ENCODE results near the gene NOC3L.
A peak's percentile ranks its signal among the peaks of the same experiment; 100 is the strongest.

The NOC3L gene

DNA sequence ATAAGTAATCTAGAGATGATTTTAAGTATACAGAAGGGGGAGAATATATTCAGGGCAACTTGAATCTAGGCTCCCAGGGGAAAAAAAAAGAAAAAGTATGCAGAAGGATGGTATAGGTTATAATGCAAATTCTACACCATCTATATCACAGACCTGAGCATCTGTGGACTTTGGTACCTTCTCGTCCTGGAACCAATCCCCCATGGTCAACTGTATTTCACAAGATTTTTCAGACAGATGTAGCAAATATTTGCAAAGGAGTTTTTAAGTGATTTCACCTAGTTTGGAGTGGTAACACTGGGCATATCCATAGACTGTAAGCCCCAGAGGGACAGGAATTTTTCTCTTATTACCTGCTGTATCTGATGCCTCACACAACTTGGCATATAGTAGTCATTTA, 58.8 kb downstream of the NOC3L start:
- DNase-seq: no peak
- no peak for TF ChIP-seq GATA1 (IDR thresholded peaks at IDR 0.05; ENCODE audit: low read depth, low read length)
- TF ChIP-seq POLR2A (IDR thresholded peaks at IDR 0.05; ENCODE audit: low read length): no peak

DNA sequence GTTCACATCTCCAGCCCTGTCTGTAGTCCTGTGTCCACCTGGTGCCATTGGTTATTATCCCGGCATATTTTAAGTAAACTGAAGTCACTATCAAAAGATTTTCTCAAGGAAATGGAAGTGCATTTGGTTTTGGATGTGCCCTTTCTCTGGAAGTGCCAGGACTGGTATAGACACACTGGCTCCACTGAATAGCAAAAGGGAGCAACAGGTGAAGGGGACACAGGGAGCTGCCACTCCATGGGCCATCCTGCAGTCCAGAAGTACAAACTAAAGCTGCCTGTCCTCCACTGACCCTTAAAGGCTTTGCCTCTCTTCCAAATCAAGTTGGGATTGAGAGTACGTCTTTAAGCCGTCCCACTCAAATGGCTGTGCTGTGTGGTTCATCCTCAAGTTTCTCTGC, 62.7 kb downstream of the NOC3L start:
- DNase-seq: no peak

DNA sequence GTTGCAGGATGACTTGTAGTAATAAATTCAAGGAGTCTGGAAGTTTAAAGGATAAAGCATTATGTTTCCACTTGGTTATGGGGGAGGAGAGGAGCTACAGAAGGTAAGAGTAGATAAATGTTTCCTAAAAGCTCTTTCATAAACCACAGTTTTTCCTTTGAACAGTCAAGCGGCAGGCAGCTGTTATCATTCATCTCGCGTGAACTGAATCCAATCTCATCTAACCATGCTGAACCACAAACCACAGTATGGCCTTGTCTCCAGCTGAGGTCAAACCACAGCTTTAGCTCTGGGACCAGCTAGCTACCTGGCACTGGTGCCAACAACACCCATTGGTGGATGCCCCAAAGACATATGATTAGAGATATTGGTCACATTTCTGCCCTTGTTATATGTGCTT, 63.3 kb downstream of the NOC3L start:
- TF ChIP-seq GATA1 (IDR thresholded peaks at IDR 0.05; ENCODE audit: low read depth, low read length) (no peak), POLR2A (IDR thresholded peaks at IDR 0.05; ENCODE audit: low read length) (no peak)
- peak; percentile 40 to 80 for DNase-seq

More for the DNA sequence above, 62.7 kb downstream of the NOC3L start:
- TF ChIP-seq POLR2A (IDR thresholded peaks at IDR 0.05; ENCODE audit: low read length): no peak
- TF ChIP-seq GATA1 (IDR thresholded peaks at IDR 0.05; ENCODE audit: low read depth, low read length): no peak

DNA sequence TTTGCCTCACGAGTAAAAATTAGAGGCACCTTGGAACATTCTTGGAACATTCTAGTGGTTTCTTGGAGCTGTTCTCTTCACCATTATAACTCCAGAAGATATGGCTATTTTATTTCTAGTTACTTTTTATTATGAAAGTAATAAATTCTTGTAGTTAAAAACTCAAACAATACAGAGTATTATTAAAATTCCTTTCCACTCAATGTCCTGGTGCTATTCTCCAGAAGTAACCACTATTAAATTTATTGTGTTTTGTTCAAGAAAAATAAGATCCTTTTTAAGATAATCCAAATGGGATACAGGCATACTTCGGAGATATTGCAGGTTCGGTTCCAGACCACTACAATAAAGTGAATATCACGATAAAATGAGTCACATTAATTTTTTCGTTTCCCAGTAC, 68.6 kb downstream of the NOC3L start:
- DNase-seq: no peak
- TF ChIP-seq POLR2A (IDR thresholded peaks at IDR 0.05; ENCODE audit: low read length) (no peak), GATA1 (IDR thresholded peaks at IDR 0.05; ENCODE audit: low read depth, low read length) (no peak)

DNA sequence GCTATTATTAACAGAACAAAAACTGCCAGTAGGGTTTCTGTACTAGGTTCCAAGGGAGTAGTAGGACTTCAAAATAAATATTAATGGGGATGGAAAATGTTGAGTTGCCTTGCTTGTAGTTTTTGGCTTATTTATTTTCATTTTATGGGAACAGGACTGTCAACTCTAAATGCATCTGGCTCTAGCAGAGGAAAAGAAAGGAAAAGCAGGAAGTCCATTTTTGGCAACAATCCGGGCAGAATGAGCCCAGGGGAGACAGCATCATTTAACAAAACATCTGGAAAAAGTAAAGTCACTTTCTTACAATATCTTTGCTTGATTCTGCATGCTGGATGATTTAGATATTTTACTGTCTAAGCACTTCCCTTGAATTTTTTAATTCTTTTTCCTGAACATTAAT, 69.4 kb downstream of the NOC3L start:
- TF ChIP-seq POLR2A (IDR thresholded peaks at IDR 0.05; ENCODE audit: low read length) (no peak), GATA1 (IDR thresholded peaks at IDR 0.05; ENCODE audit: low read depth, low read length) (no peak)
- DNase-seq: no peak

DNA sequence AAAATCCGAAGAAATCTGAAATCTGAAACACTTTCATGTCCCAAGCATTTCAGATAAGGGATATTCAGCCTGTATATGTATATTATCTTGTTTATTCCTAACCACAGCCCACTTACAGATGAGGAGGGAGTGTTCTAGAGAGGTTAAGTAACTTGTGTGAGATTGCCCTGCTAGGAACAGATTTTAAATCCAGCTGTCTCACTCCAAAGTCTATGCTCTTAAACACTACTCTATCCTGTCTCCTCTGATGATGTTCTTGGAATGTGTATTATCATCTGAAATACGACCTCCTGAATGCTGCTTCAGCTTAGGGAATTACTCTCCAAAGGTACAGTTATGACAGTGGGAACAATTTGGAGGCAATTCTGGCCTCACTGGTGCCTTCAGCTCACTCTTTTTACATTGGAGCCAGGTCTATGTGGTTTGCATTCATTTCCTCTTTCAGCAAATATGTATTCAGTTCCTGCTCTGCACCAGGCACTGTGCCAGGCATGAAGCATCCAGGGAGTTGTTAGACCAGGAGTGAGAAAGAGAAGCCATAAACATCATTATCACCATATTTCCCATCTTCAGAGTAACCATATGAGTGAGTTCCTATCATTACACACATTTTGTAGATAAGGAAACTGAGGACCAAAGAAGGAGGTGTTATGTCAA, 70.2 kb downstream of the NOC3L start:
- no peak for DNase-seq
- TF ChIP-seq GATA1 (IDR thresholded peaks at IDR 0.05; ENCODE audit: low read depth, low read length) (no peak), POLR2A (IDR thresholded peaks at IDR 0.05; ENCODE audit: low read length) (no peak)

DNA sequence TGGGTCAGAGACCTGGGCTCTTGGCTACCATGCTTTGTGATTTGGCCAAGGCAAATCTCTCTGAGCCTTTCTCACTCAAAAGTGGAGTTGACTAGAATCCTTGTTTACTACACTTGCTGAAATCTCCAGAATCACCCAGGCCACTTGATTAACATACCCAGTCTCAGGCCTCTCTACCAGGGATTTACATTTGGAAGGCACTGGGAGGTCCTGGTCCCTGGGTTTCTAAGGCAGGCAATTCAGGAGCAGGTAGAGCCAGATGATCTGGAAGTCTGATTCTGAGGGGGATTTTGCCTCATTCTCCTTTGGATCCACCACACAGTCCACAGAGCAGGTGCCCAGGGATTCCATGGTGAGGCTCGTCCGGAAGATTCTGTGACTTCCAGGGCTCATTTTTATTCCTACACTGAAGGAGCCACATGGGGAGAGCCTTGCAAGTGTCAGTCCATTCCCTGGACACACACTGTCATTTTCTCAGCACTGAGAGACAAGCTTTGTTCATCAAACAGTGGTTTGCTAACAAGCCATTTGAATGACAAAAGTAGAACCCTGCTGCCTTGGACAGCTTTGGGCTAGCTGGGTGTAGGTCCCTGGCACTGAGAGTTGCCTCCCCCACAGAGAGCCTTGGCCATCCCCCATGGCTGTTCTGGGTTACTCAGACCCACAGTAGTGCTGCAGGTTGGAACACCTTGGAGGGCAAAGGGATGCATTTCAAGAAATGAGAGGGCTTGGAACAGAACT, 74.2 kb downstream of the NOC3L start:
- no peak for DNase-seq
- TF ChIP-seq POLR2A (IDR thresholded peaks at IDR 0.05; ENCODE audit: low read length): no peak

DNA sequence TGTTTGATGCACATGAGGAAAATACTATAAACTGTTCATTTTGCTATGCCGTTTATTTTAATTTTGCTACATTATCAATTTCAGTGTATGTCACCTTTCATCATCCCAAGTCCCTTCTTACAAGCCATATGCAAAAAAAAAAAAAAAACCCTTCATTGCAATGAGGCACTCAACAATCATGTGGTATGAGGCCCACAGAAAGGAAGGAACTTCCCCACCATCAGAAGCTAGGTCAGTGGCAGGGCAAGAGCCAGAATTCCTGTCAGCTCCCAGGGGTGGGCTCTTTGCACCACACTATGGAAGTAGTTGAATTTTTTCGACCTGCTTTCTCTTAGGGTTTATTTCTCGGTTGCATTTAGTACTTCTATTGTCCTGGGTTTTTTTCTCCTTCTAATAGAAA, 75.4 kb downstream of the NOC3L start:
- no peak for TF ChIP-seq POLR2A (IDR thresholded peaks at IDR 0.05; ENCODE audit: low read length)
- TF ChIP-seq GATA1 (IDR thresholded peaks at IDR 0.05; ENCODE audit: low read depth, low read length): no peak
- no peak for DNase-seq

DNA sequence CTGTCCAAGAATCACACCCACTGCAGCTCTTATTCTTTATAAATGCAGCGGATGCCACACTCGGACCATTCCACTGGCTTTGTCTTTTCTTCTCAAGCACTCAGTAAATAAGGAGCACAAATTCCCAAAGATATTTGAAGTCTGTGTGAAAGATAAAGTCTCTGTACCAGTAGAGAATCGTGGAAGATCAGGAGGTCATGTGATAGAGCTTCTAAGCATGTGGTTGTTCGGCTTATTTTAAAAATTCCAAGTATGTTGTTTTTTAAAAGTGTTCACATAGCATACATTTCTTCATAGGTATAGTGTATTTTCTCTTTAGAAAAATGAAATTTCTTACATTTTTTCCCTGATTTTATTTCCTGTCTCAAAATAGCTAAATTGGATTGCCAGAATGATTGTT, 75.8 kb downstream of the NOC3L start:
- TF ChIP-seq POLR2A (IDR thresholded peaks at IDR 0.05; ENCODE audit: low read length) (no peak), GATA1 (IDR thresholded peaks at IDR 0.05; ENCODE audit: low read depth, low read length) (no peak)
- no peak for DNase-seq

DNA sequence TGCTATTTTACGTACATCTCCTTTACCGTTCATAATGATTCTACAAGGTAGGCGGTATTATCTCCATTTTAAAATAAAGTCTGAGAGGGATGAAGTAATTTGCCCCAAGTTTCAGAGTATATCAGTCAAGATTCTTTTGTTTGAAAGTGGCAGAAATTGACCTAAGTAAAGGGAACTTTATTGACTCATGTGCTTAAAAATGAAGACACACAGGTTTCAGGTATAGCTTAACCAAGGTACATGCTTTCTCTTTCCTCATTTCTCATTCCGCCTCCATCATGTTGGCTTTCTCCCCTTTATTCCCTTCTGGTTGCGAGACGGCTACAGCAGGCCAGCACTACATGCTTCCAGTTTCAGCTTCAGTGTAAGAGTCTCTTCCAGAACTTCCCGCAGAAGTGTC, 77.5 kb downstream of the NOC3L start:
- no peak for DNase-seq

More for the DNA sequence above, 77.5 kb downstream of the NOC3L start:
- TF ChIP-seq POLR2A (IDR thresholded peaks at IDR 0.05; ENCODE audit: low read length) (no peak), GATA1 (IDR thresholded peaks at IDR 0.05; ENCODE audit: low read depth, low read length) (no peak)

Data from erythroblast (primary cell).